ENCODE data around the gene KIRREL3. TPM values are rescaled to one million over a fixed set of nuclear protein-coding genes. Genes with fewer than 3 reads are reported as not detected.

KIRREL3 gene
- not detected in 2 replicates for total RNA-seq

GRCh38 chr11:127000291-127000968 is at the start of gene KIRREL3:
Gene KIRREL3 (minus strand): TSS chr11:127000770.

